Neural cell (in vitro differentiated cells): Measurements from ENCODE around the gene CEBPB. TPM values are rescaled to one million over a fixed set of nuclear protein-coding genes. Genes with fewer than 3 reads are reported as not detected.

Experiments used
- H2AFZ ChIP-seq: fragments of 200-600, 300-800 bp; sonication (generic), shearing (Covaris generic); 2 replicates; pipeline ENCODE4 v1.6.0; 2014; ENCODE audit warnings: low read depth, mild to moderate bottlenecking, antibody characterized with exemption, low read length, moderate library complexity
- H3F3A ChIP-seq: fragments of 200-600 bp; shearing (Covaris generic); 2 replicates; pipeline ENCODE4 v1.6.1; 2016; ENCODE audit warnings: mild to moderate bottlenecking, moderate library complexity, mixed read lengths, antibody characterized with exemption, low read length; ENCODE audit not compliant: insufficient read depth, poor library complexity, severe bottlenecking
- H3K27ac ChIP-seq: fragments of 200-600, 300-800 bp; sonication (generic), shearing (Covaris generic); 2 replicates; pipeline ENCODE4 v1.5.1; 2014; ENCODE audit warnings: mild to moderate bottlenecking, low read length, moderate library complexity
- H3K27me3 ChIP-seq: fragments of 300-800, 200-600 bp; sonication (generic), shearing (Covaris generic); 2 replicates; pipeline ENCODE4 v1.6.0; 2014; ENCODE audit warnings: mild to moderate bottlenecking, low read depth, low read length, moderate library complexity; ENCODE audit not compliant: insufficient read depth
- H3K36me3 ChIP-seq: fragments of 300-800, 200-600 bp; sonication (generic), shearing (Covaris generic); 2 replicates; pipeline ENCODE4 v1.5.1; 2014; ENCODE audit warnings: mild to moderate bottlenecking, antibody characterized with exemption, low read length, moderate library complexity; ENCODE audit not compliant: insufficient read depth
- H3K4me2 ChIP-seq: fragments of 300-800, 200-600 bp; sonication (generic), shearing (Covaris generic); 2 replicates; pipeline ENCODE4 v1.6.0; 2014; ENCODE audit warnings: mild to moderate bottlenecking, low read length
- H3K4me3 ChIP-seq: fragments of 300-800, 200-600 bp; sonication (generic), shearing (Covaris generic); 2 replicates; pipeline ENCODE4 v1.5.1; 2014; ENCODE audit warnings: mild to moderate bottlenecking, low read length, moderate library complexity
- H3K79me2 ChIP-seq: fragments of 200-600 bp; shearing (Covaris generic); replicated peaks from 2 replicates; pipeline ENCODE4 v1.6.0; 2014; ENCODE audit warnings: mild to moderate bottlenecking, low read length, moderate library complexity; ENCODE audit not compliant: insufficient read depth
- H3K9ac ChIP-seq: fragments of 300-800, 200-600 bp; sonication (generic), shearing (Covaris generic); 2 replicates; pipeline ENCODE4 v1.6.1; 2016; ENCODE audit warnings: mild to moderate bottlenecking, low read length, mixed read lengths
- H3K9me2 ChIP-seq: fragments of 200-600 bp; shearing (Covaris generic); 2 replicates; pipeline ENCODE4 v1.6.1; 2016; ENCODE audit warnings: mild to moderate bottlenecking, low read length, mixed read lengths; ENCODE audit not compliant: insufficient read depth
- H3K9me3 ChIP-seq: fragments of 200-600, 300-800 bp; sonication (generic), shearing (Covaris generic); 2 replicates; pipeline ENCODE4 v1.6.1; 2016; ENCODE audit warnings: mild to moderate bottlenecking, mixed run types, low read length, moderate library complexity, mixed read lengths
- H4K20me1 ChIP-seq: fragments of 200-600 bp; shearing (Covaris generic); 2 replicates; pipeline ENCODE4 v1.6.1; 2016; ENCODE audit warnings: mild to moderate bottlenecking, mixed run types; ENCODE audit not compliant: insufficient read depth
- CTCF ChIP-seq: fragments of 450-650 bp; IDR thresholded peaks from 2 replicates; pipeline ENCODE4 v1.5.1; 2014; ENCODE audit warnings: antibody characterized with exemption, mild to moderate bottlenecking, moderate library complexity; ENCODE audit not compliant: poor library complexity, severe bottlenecking
- EP300 ChIP-seq: fragments of 450-650 bp; conservative IDR thresholded peaks from 2 replicates; pipeline ENCODE4 v1.6.1; 2014; ENCODE audit warnings: antibody characterized with exemption, mild to moderate bottlenecking, moderate library complexity; ENCODE audit not compliant: poor library complexity, severe bottlenecking
- EZH2 ChIP-seq: fragments of 200-600, 300-800 bp; shearing (Covaris generic), sonication (generic); IDR thresholded peaks from 2 replicates; pipeline ENCODE4 v1.6.1; 2014; ENCODE audit warnings: antibody characterized with exemption, low read length, borderline replicate concordance, mild to moderate bottlenecking; ENCODE audit not compliant: insufficient read depth, poor library complexity, severe bottlenecking
- MXI1 ChIP-seq: fragments of 450-650 bp; conservative IDR thresholded peaks from 2 replicates; pipeline ENCODE4 v1.6.1; 2014; ENCODE audit warnings: antibody characterized with exemption, mild to moderate bottlenecking; ENCODE audit not compliant: poor library complexity, severe bottlenecking
- POLR2AphosphoS5 ChIP-seq: IDR thresholded peaks from 2 replicates; pipeline ENCODE4 v1.6.1; 2012
- RAD21 ChIP-seq: fragments of 450-650 bp; conservative IDR thresholded peaks from 2 replicates; pipeline ENCODE4 v1.6.1; 2014; ENCODE audit warnings: antibody characterized with exemption, mild to moderate bottlenecking, moderate library complexity
- SMC3 ChIP-seq: fragments of 450-650 bp; conservative IDR thresholded peaks from 2 replicates; pipeline ENCODE4 v1.6.1; 2014; ENCODE audit warnings: antibody characterized with exemption, mild to moderate bottlenecking, moderate library complexity; ENCODE audit not compliant: poor library complexity
- TAF1 ChIP-seq: IDR thresholded peaks from 2 replicates; pipeline ENCODE4 v1.6.1; 2012; ENCODE audit warnings: low read depth
- polyA plus RNA-seq: library from polyadenylated mRNA; depleted of rRNA; stranded (reverse); fragments of >200 nt; gene quantifications from 2 replicates; pipeline ENCODE4 v1.2.3, GENCODE V29; 2014
- TF ChIP-seq, protein P1 (sequence below): IDR thresholded peaks from 2 replicates; pipeline ENCODE4 v1.6.1; 2012; ENCODE audit warnings: borderline replicate concordance

Gene CEBPB
- polyA plus RNA-seq, 1 donor from 2014 or later: 0.59 TPM

- TF ChIP-seq POLR2AphosphoS5 (no peak), SMC3 (no peak), TAF1 (no peak), MXI1 (no peak), RAD21 (no peak), EZH2 (no peak), EP300 (no peak), CTCF (no peak)
- TF ChIP-seq, protein P1, sequence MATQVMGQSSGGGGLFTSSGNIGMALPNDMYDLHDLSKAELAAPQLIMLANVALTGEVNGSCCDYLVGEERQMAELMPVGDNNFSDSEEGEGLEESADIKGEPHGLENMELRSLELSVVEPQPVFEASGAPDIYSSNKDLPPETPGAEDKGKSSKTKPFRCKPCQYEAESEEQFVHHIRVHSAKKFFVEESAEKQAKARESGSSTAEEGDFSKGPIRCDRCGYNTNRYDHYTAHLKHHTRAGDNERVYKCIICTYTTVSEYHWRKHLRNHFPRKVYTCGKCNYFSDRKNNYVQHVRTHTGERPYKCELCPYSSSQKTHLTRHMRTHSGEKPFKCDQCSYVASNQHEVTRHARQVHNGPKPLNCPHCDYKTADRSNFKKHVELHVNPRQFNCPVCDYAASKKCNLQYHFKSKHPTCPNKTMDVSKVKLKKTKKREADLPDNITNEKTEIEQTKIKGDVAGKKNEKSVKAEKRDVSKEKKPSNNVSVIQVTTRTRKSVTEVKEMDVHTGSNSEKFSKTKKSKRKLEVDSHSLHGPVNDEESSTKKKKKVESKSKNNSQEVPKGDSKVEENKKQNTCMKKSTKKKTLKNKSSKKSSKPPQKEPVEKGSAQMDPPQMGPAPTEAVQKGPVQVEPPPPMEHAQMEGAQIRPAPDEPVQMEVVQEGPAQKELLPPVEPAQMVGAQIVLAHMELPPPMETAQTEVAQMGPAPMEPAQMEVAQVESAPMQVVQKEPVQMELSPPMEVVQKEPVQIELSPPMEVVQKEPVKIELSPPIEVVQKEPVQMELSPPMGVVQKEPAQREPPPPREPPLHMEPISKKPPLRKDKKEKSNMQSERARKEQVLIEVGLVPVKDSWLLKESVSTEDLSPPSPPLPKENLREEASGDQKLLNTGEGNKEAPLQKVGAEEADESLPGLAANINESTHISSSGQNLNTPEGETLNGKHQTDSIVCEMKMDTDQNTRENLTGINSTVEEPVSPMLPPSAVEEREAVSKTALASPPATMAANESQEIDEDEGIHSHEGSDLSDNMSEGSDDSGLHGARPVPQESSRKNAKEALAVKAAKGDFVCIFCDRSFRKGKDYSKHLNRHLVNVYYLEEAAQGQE: no peak
Observed at GRCh38 chr20:50151034-50151743, 39.4 kb upstream of the CEBPB start.

DNA sequence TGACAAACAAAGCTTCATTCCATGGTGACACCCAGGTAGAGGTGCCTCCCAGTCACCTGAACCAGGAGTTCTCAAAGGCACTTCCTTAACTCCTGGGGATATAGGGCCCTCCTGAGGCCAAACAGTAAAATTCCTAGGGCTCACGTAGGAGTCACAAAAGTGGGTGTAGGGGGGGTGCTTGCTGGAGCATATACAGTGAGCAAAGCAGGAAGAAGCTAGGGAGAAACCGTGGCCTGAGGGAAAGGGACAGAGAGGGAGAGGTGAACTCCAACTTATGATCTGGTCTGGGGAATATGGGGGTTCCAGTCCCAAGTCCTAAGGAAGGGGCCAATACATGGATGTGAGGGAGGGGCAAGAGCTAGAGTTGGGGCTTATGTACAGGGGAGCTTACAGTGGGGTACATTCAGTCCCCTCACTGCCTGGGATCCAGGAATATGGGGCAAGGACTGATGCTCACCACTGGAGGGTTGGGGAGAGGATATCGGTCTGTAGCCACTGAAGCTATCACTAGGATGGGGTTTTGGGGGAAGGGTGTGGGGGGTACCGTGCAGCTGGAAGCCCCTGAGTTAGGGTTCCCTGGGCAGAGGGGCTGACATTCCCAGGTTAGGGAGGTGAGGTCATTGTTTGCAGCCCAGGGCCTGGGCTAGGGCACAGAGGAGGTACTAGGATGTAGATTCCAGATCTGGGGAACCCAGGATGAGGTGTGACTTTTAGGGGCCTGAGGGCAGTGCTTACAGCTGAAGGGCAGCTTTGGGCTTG, 38.1 kb upstream of the CEBPB start:
- no peak for TF ChIP-seq TAF1
- TF ChIP-seq SMC3: no peak
- no peak for TF ChIP-seq MXI1
- TF ChIP-seq RAD21: no peak
- no peak for TF ChIP-seq POLR2AphosphoS5
- no peak for TF ChIP-seq CTCF
- no peak for TF ChIP-seq EZH2
- TF ChIP-seq, protein P1: no peak
- no peak for TF ChIP-seq EP300
- H3K4me2 ChIP-seq: peak overlapping the region; percentile 98
- no peaks in the 10 kb centered on the region for H3K27me3 ChIP-seq
- no peaks in the 10 kb centered on the region for H3K36me3 ChIP-seq
- H3K9me3 ChIP-seq: no peaks in the 10 kb centered on the region
- H3K9ac ChIP-seq: peak overlapping the region; percentile 85
- H3K4me3 ChIP-seq: peak overlapping the region; percentile 94
- H4K20me1 ChIP-seq: no peaks in the 10 kb centered on the region
- H3K27ac ChIP-seq: no peak overlapping the region
- H2AFZ ChIP-seq: peak overlapping the region; percentile 73
- no peaks in the 10 kb centered on the region for H3F3A ChIP-seq
- no peaks in the 10 kb centered on the region for H3K9me2 ChIP-seq
- peaks cover 19% of the 10 kb centered on the region for H3K79me2 ChIP-seq

More at GRCh38 chr20:50151034-50151743, 39.4 kb upstream of the CEBPB start:
- no peaks in the 10 kb centered on the region for H4K20me1 ChIP-seq
- H3K4me3 ChIP-seq: no peak overlapping the region
- H2AFZ ChIP-seq: no peak overlapping the region
- no peak overlapping the region for H3K9ac ChIP-seq
- H3K36me3 ChIP-seq: no peaks in the 10 kb centered on the region
- H3K4me2 ChIP-seq: no peak overlapping the region
- H3K9me3 ChIP-seq: no peaks in the 10 kb centered on the region
- no peaks in the 10 kb centered on the region for H3K27me3 ChIP-seq
- H3K27ac ChIP-seq: no peak overlapping the region
- H3K79me2 ChIP-seq: peaks cover 19% of the 10 kb centered on the region
- H3K9me2 ChIP-seq: no peaks in the 10 kb centered on the region
- no peaks in the 10 kb centered on the region for H3F3A ChIP-seq
